Measurements from ENCODE around the gene CFAP221.

CFAP221 gene

GRCh38 chr2:119544075-119544938 lies at the start of gene CFAP221:
Gene CFAP221 (plus strand): TSS chr2:119544449. CDS start chr2:119546132, 1,683 bp downstream.
- in situ Hi-C loops (cut with HindIII; ENCODE audit: low sequenced_read_pairs) = loop anchor here (5.0 kb wide), 1 partner anchor 67 kb away; no protein-coding TSS in a partner anchor

- in situ Hi-C loops (cut with HindIII; ENCODE audit: low sequenced_read_pairs) = no loop called here
Measured at GRCh38 chr2:119495948-119496347, 48.3 kb upstream of the CFAP221 start.

- in situ Hi-C loops (cut with HindIII; ENCODE audit: low sequenced_read_pairs) = no loop called here
Measured at GRCh38 chr2:119496682-119497081, 47.6 kb upstream of the CFAP221 start.

GRCh38 chr2:119508756-119509155 lies 35.5 kb upstream of the CFAP221 start:
- in situ Hi-C loops (cut with HindIII; ENCODE audit: low sequenced_read_pairs) = no loop called here

GRCh38 chr2:119511989-119512388 lies 32.3 kb upstream of the CFAP221 start:
- in situ Hi-C loops (cut with HindIII; ENCODE audit: low sequenced_read_pairs) = loop anchor here (5.0 kb wide), 1 partner anchor 90 kb away; no protein-coding TSS in a partner anchor

- in situ Hi-C loops (cut with HindIII; ENCODE audit: low sequenced_read_pairs) = loop anchor here (5.0 kb wide), 1 partner anchor 91 kb away; no protein-coding TSS in a partner anchor
Measured at GRCh38 chr2:119512946-119513345, 31.3 kb upstream of the CFAP221 start.

GRCh38 chr2:119513832-119514231 lies 30.4 kb upstream of the CFAP221 start:
- in situ Hi-C loops (cut with HindIII; ENCODE audit: low sequenced_read_pairs) = loop anchor here (5.0 kb wide), 1 partner anchor 92 kb away; no protein-coding TSS in a partner anchor

- in situ Hi-C loops (cut with HindIII; ENCODE audit: low sequenced_read_pairs) = no loop called here
Measured at GRCh38 chr2:119516121-119516520, 28.1 kb upstream of the CFAP221 start.

GRCh38 chr2:119517433-119517832 lies 26.8 kb upstream of the CFAP221 start:
- in situ Hi-C loops (cut with HindIII; ENCODE audit: low sequenced_read_pairs) = no loop called here

GRCh38 chr2:119518401-119519056 lies 25.7 kb upstream of the CFAP221 start:
- in situ Hi-C loops (cut with HindIII; ENCODE audit: low sequenced_read_pairs) = no loop called here

- in situ Hi-C loops (cut with HindIII; ENCODE audit: low sequenced_read_pairs) = no loop called here
Measured at GRCh38 chr2:119519057-119519408, 25.2 kb upstream of the CFAP221 start.

- in situ Hi-C loops (cut with HindIII; ENCODE audit: low sequenced_read_pairs) = no loop called here
Measured at GRCh38 chr2:119520696-119521432, 23.4 kb upstream of the CFAP221 start.

GRCh38 chr2:119521433-119522050 lies 22.7 kb upstream of the CFAP221 start:
- in situ Hi-C loops (cut with HindIII; ENCODE audit: low sequenced_read_pairs) = no loop called here

- in situ Hi-C loops (cut with HindIII; ENCODE audit: low sequenced_read_pairs) = no loop called here
Measured at GRCh38 chr2:119522671-119523070, 21.6 kb upstream of the CFAP221 start.

- in situ Hi-C loops (cut with HindIII; ENCODE audit: low sequenced_read_pairs) = no loop called here
Measured at GRCh38 chr2:119523383-119523951, 20.8 kb upstream of the CFAP221 start.

- in situ Hi-C loops (cut with HindIII; ENCODE audit: low sequenced_read_pairs) = no loop called here
Measured at GRCh38 chr2:119523952-119524694, 20.1 kb upstream of the CFAP221 start, which contains the start of gene SCTR. Gene SCTR (minus strand): TSS chr2:119524483. CDS start chr2:119524226, 257 bp downstream.

- in situ Hi-C loops (cut with HindIII; ENCODE audit: low sequenced_read_pairs) = no loop called here
Measured at GRCh38 chr2:119525614-119526013, 18.6 kb upstream of the CFAP221 start.

GRCh38 chr2:119527999-119528398 lies 16.2 kb upstream of the CFAP221 start:
- in situ Hi-C loops (cut with HindIII; ENCODE audit: low sequenced_read_pairs) = no loop called here

- in situ Hi-C loops (cut with HindIII; ENCODE audit: low sequenced_read_pairs) = no loop called here
Measured at GRCh38 chr2:119531292-119531691, 13.0 kb upstream of the CFAP221 start.

GRCh38 chr2:119533560-119533959 lies 10.7 kb upstream of the CFAP221 start:
- in situ Hi-C loops (cut with HindIII; ENCODE audit: low sequenced_read_pairs) = no loop called here
